Activated CD4-positive, alpha-beta T cell treated with anti-CD3 and anti-CD28 coated beads, Interleukin-10, Interleukin-2, amounts not matched to agents 100 ng/mL and 50 ng/mL, durations not matched to agents 16 hours and 8 hours (primary cell): Measurements from ENCODE around the gene SUSD6.
"Not testable (repeated sequence)": the region's sequence is repeated elsewhere in the genome, so short reads cannot be mapped to it uniquely, and the experiment has no call there.

Source experiments
- DNase-seq: peaks from one replicate; pipeline ENCODE4 v3.0.0-alpha.2; 2020

Gene SUSD6

DNA sequence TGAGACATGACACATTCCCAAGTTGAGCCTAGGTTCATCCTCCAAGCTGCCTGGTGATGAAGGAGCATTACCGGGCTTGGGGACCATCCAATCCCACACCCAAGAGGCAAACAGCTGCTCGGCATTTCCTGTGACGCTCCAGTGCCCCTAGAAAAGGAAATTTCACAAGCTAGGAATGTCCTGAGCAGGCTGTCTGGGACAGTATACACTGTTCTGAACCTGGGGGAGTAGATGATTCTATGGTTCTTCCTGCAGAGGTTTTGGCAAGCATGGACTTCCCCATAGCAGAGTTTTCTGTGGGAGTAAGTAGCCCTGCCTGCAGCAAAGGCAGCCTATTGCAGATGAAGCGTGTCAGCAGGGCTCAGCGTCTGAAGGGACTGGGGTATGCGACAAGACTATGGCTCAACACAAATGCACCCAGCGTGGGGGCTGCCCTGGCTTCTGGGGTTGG, 108.1 kb downstream of the SUSD6 start:
- DNase-seq, result no peak

DNA sequence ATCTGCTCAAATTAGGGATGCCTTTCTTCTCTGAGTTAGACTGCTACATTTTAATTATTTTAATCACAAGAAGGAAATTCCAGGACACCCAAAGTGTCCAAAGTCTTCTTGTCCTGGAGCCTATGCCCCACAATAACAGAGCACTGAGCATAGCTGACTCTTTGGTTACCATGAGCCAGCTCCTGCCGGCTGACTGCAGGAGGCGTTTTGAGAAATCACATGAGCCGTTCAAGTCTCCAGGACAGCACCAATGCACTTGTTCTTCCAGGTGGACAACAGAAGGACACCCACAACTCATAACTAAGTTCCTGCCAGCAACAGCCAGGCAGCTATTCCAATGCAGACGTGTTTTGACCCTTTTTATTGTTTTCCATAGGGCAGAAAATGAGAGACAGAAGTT, 109.5 kb downstream of the SUSD6 start:
- DNase-seq, result no peak

DNA sequence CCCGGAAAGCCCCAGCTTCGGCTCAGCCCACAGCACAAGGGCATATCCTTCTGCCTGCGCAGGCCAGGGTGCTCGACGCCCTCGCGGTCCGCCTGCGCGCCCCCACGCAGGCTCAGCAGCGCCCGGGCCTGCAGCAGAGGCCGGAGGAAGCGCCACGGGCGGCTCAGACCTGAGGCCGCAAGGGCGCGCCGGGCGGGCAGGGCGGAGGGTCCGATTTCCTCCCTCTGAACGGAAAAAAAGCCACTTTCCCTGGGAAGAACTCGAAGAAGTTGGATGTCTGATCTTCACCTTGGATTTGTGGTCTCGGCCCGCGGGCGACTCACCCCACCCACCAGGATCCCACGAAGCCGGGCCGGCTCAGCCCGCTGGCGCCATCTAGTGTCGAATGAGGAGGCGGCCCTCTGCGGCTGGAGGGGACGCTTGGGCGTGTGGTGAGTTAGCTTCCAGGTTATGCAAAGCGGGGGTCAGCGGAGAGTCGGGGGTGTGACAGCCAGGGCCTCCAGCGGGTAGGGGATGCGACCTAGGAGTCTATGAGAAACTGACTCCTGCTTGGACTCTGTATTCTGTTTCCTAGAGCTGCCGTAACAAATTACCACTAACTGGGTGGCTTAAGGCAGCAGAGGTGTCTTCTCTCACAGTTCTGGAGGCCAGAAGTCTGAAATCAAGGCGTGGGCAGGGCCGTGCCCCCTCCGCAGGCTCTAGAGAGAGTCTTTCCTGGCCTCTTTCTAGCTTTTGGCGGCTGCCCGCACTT, 115.5 kb downstream of the SUSD6 start:
- peak; percentile 89 for DNase-seq

DNA sequence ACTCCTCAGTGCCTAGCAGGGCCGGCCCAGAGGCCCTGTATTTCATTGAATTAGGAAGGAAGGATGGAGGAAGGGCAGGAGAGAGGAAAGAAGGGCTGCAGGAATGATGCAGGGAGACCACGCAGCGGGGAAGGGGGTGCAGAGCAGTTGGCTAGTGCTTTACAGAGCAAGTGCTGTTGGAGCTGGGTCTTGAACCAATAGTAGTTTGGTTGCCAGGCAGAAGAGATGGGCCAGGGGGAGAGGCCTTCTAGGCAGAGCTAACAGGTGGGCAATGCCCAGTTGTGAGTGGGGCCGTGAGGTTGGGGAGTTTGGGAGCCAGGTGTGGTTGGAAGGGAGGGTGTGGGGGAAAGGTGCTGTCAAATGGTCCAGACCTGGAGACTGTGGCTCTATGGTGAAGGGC, 116.5 kb downstream of the SUSD6 start:
- DNase-seq, result no peak

DNA sequence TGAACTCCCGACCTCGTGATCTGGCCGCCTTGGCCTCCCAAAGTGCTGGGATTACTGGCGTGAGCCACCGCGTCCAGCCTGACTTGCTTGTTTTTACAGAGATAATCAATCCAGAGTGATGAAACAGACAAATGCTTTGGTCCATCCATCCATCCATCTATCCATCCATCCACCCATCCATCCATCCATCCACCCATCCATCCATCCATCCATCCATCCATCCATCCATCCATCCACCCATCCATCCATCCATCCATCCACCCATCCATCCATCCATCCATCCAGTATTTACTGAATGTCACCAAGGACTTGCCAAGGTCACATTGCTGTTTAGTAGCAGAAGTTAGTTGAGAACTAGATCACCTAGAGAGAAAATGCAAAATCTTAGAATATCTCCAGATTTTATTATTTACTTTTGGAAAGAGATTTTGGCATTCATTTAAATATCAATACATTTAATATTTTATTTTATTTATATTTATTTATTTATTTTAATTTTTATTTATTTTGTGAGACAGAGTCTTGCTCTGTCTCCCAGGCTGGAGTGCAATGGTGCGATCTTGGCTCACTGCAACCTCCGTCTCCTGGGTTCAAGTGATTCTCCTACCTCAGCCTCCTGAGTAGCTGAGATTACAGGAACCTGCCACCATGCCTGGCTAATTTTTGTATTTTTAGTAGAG, 120.7 kb downstream of the SUSD6 start:
- DNase-seq, result not testable (repeated sequence)

DNA sequence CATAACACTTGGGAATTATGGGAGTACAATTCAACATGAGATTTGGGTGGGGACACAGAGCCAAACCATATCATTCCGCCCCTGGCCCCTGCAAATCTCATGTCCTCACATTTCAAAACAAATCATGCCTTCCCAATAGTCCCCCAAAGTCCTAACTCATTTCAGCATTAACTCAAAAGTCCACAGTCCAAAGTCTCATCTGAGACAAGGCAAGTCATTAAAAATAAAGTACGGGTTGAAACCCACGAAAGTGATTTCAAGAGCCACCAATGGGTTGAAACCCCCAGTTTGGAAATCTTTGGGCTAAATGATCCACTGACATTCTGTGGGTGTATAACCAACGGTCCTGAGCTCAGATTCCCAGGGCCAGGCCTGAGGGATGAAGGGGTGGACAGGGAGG, 125.0 kb downstream of the SUSD6 start:
- not testable (repeated sequence) for DNase-seq

DNA sequence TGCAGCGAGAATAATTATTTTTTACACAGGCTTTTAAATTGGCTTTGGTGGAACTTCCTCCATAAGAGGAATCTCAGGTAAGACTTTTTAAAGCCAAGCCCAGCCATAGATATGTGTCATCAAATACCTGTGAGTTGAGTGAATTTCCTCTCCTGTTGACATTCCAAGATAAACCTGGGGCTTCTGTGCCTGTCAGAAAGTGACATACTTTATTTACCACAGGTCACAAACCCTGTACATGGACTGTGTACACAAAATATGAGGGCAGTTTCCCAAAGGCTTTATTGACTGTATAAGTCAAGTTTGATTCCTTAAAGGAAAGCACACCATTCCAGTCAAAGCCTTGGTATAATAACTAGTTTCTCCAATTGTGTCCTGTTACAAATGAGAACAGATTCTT, 129.7 kb downstream of the SUSD6 start:
- DNase-seq, result no peak

DNA sequence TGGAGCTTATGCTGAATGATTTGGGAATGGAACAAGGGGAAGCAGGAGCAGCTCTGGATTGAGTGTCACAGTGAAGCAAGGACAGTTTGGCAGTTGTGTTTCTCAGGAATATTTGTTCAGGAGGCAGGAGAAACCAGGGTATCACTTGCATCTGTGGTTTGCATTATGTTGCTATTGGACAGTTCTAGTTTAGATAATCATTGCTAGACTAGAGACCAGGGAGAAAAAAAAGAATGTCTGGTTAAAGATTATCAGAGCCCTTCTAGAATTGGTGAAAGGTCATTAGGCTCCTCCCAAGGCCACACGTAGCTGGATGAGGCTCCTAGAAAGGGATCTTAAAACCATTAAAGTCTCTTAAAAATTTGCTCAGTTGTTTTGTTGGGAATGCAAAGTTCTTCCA, 138.6 kb downstream of the SUSD6 start:
- no peak for DNase-seq

DNA sequence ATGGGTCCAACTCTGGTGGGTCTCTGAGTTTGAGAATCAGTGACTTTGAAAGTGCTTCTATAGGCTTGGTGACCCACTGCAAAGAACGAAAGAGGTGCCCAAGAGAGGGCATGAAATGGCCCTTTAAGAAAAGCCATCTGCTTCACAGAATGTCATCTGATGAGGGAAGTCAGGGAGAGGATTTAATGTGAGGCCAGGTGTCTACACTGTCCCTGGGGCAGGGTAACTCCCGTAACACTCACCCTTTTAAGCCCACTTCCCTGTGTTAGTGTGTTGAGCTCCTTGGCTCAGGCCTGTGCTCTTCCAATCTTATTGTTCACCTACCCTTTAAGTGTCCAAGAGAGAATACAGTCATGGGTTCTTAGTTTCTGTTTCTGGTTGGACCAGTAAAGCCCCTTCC, 139.1 kb downstream of the SUSD6 start:
- DNase-seq, result no peak

DNA sequence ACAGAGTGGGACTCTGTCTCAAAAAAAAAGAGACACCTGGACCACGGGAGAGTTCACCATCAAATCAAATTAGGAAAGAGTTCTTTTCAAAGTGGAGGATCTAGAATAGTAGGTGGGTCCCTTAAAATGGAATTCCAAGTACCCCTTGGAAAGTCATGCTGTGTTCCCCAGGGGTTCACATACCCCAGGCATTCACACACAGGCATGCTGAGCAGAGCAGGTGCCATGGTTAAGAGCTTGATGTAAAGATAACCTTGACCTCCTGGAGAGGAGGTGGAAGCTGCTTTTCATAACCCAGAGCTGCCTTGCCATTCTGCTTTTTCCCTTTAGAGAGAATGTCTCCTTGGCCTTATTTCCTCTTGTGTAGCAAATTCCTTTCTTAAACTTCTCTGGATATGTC, 141.4 kb downstream of the SUSD6 start:
- DNase-seq, result no peak

DNA sequence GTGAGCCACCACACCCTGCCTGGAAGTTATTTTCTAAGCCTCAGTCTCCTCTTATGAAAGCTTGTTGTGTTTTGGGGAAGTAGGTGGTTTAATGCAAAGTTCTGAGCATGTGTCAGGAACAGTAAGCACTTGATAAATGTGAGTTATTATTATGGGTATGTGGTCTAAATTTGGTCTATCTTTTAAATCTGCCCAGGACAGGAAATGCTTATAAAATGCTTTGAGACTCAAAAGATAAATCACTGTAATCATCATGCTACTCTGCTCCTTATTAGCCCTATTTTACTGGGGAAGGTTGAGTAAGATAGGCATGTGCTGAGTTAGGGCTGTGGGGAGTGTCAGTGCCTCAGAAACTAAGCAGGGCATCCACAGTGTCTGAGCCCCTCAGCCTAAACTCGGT, 142.5 kb downstream of the SUSD6 start:
- no peak for DNase-seq

DNA sequence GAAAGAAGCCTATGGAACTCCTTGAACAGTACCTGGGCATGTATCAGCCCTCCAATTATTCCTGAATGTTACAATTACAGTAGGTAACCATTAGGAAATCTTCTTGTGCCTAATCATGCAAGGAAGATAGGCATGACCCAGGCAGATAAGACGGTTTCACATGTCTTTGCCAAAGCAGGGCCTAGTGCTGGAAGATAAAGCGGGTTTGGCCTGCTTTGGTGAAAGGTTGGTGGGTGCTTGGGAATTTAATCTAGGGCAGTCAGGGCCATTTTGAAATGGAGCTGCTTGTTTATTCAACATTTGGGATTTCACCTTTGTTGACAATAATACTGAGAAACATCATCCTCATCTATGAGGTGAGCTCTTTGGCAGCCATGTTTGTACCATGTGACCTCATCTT, 143.1 kb downstream of the SUSD6 start:
- DNase-seq, result no peak

DNA sequence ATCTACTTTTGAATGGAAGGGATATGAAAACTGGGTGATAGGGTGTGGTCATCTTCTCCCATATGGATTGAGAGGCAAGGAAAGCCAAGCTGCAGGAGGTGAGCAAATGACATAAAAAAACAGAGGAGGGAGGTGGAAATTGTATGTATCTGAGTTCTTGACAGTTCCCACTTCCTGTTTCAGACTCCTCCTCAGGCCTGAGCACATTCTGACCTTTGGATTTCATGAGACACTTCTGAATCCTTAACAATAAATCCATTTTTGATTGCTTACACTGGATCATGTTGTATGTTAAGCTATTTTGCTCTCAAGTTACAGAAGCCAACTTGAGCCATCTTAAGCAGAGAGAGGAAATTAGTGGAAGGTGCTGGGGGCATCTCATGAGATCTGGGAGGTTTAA, 143.9 kb downstream of the SUSD6 start:
- no peak for DNase-seq

DNA sequence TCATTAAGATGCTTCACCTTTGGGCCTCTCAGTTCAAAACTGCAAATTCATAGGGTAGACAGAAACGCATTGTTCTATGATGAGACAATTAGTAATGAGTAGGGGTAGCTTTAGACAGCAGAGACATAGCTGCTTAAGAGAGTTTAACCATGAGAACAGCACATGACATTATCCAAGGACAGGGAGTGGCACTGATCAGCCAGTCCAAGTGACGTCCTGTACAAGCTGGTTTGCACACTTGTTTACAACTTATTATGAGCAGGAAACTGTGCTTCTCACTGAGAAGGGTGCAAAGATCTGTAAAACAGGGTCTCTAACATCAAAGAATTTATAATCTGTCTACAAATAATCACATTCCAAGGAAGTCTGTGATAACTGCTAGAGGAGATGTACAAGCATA, 144.4 kb downstream of the SUSD6 start:
- no peak for DNase-seq

DNA sequence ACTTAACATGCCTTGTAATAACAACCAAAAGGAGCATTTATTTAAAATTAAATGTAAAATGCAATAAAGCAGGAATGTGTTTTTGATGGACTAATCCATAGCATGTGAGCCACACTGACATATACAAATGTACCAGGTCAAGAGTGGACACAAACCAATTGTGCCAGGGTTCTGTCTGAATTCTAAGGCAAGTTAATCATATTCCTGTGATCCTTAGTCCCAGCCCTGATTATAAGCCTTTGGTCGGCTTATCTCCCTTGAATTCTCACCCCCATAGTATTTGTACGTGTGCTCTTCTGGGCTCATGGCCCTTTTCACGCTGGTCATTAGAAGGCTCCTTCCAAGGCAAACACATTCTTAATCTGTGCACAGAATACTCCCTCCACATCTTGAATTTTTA, 144.9 kb downstream of the SUSD6 start:
- no peak for DNase-seq

DNA sequence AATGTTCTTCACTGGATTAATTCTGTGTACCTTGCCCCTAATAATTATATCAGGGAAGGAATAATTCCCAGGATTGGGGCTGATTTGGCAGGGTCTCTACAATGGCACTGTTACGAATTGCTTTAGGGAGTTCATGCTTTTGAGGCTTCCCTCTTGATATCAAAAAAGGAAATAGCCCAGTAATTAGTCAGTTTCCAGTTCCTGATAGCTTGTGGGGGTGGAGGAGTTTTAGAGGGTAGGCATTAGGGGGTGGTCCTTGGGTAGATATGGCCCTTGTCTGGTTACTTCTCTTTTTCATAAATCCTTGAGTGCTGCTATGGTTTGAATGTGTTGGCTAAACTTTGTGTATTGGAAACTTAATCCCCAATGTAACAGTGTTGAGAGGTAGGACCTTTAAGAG, 149.4 kb downstream of the SUSD6 start:
- DNase-seq, result no peak

DNA sequence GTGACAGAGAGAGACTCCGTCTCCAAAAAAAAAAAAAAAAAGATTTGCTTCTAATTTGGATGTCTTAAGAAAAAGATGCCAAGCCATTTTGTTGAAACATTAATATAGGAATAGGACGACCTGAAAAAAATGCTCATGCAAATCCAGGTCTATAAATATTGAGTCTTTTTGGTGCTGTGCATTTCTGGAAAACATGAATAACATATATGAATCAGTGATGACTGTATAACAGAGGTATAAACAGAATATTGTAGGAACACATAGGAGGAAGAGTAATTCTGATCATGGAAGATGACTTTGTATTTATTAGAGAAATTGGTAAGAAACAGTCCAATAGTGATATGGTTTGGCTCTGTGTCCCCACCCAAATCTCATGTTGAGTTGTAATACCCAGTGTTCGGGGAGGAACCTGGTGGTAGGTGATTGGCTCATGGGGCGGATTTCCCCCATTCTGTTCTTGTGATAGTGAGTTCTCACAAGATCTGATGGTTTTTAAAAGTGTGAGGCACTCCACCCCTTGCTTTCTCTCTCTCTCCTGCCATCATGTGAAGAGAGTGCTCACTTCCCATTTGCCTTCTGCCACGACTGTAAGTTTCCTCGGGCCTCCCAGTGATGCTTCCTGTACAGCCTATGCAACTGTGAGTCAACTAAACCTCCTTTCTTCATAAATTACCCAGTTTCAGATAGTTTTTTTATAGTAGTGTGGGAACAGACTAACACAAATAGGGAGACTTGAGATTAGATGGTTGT, 152.5 kb downstream of the SUSD6 start:
- no peak for DNase-seq
